HK-2 (cell line): Measurements from ENCODE around the gene ADAMTS17.

Experiments used
- DNase-seq: peaks from one replicate; pipeline ENCODE4 v3.0.0-alpha.2; 2018; ENCODE audit not compliant: unreplicated experiment

The ADAMTS17 gene

GRCh38 chr15:100249096-100249815 lies 92.5 kb downstream of the ADAMTS17 start:
- DNase-seq = no peak

GRCh38 chr15:100248236-100248635 lies 93.5 kb downstream of the ADAMTS17 start:
- DNase-seq = no peak

GRCh38 chr15:100247228-100248225 lies 94.2 kb downstream of the ADAMTS17 start:
- DNase-seq = no peak

GRCh38 chr15:100245855-100246254 lies 95.9 kb downstream of the ADAMTS17 start:
- DNase-seq = no peak

- DNase-seq = no peak
Measured at GRCh38 chr15:100245487-100245820, 96.3 kb downstream of the ADAMTS17 start.

GRCh38 chr15:100244796-100245486 lies 96.8 kb downstream of the ADAMTS17 start:
- no peak for DNase-seq

GRCh38 chr15:100242989-100243388 lies 98.8 kb downstream of the ADAMTS17 start:
- DNase-seq = no peak

GRCh38 chr15:100241572-100242482 lies 99.9 kb downstream of the ADAMTS17 start:
- peak; percentile 39 for DNase-seq

GRCh38 chr15:100236981-100237720 lies 104.6 kb downstream of the ADAMTS17 start:
- DNase-seq = no peak

- no peak for DNase-seq
Measured at GRCh38 chr15:100235030-100235617, 106.7 kb downstream of the ADAMTS17 start.

- no peak for DNase-seq
Measured at GRCh38 chr15:100234158-100235029, 107.4 kb downstream of the ADAMTS17 start.

GRCh38 chr15:100230784-100231183 lies 111.0 kb downstream of the ADAMTS17 start:
- DNase-seq = no peak

GRCh38 chr15:100229181-100230163 lies 112.3 kb downstream of the ADAMTS17 start:
- no peak for DNase-seq

GRCh38 chr15:100227781-100228180 lies 114.0 kb downstream of the ADAMTS17 start:
- DNase-seq = no peak

GRCh38 chr15:100226107-100226506 lies 115.7 kb downstream of the ADAMTS17 start:
- DNase-seq = no peak

GRCh38 chr15:100224206-100225185 lies 117.3 kb downstream of the ADAMTS17 start:
- no peak for DNase-seq

GRCh38 chr15:100222349-100222715 lies 119.4 kb downstream of the ADAMTS17 start:
- DNase-seq = no peak
